ENCODE data around the gene NMT1.

Gene NMT1

GRCh38 chr17:45150911-45151809 lies 90.0 kb downstream of the NMT1 start:
- DNase-seq (ENCODE audit: low read depth), result no peak
- TF ChIP-seq CTCF (IDR thresholded peaks at IDR 0.05; ENCODE audit: low read length, missing control alignments), result no peak
- peak overlapping the region; percentile 99 for H3K4me3 ChIP-seq (replicated peaks; ENCODE audit: low read depth, low read length)

- no peak for DNase-seq (ENCODE audit: low read depth)
- no peak for TF ChIP-seq CTCF (IDR thresholded peaks at IDR 0.05; ENCODE audit: low read length, missing control alignments)
- no peak overlapping the region for H3K4me3 ChIP-seq (replicated peaks; ENCODE audit: low read depth, low read length)
These were observed 93.9 kb downstream of the NMT1 start for GRCh38 chr17:45155029-45155428.

- no peak overlapping the region for H3K4me3 ChIP-seq (replicated peaks; ENCODE audit: low read depth, low read length)
- no peak for TF ChIP-seq CTCF (IDR thresholded peaks at IDR 0.05; ENCODE audit: low read length, missing control alignments)
- DNase-seq (ENCODE audit: low read depth), result no peak
These were observed 94.4 kb downstream of the NMT1 start for GRCh38 chr17:45155483-45155882.

GRCh38 chr17:45156242-45156641 lies 95.1 kb downstream of the NMT1 start:
- no peak for DNase-seq (ENCODE audit: low read depth)
- no peak for TF ChIP-seq CTCF (IDR thresholded peaks at IDR 0.05; ENCODE audit: low read length, missing control alignments)
- no peak overlapping the region for H3K4me3 ChIP-seq (replicated peaks; ENCODE audit: low read depth, low read length)

All from fibroblast of pulmonary artery (primary cell).